GM13976 (cell line): ENCODE data around the gene CIROP.
A peak's percentile ranks its signal among the peaks of the same experiment; 100 is the strongest.

Experiments
- DNase-seq: peaks from one replicate; pipeline ENCODE4 v3.0.0; 2012; ENCODE audit warnings: low spot score
- CTCF ChIP-seq: IDR thresholded peaks from 2 replicates; pipeline ENCODE4 v1.5.1; 2012; ENCODE audit warnings: borderline replicate concordance, mild to moderate bottlenecking; ENCODE audit not compliant: insufficient read depth; ENCODE audit errors: extremely low read depth, missing control alignments, control extremely low read depth
- in situ Hi-C: fragments of 300-500 bp; cut with MboI; formaldehyde crosslinking; loops from one replicate; pipeline ENCODE4 v1.12.0; 2022; ENCODE audit warnings: low sequenced_read_pairs, mixed read lengths, inconsistent platforms; ENCODE audit not compliant: unreplicated experiment

The CIROP gene

GRCh38 chr14:23094666-23095195, 10.1 kb downstream of the CIROP start, which contains the start of gene ACIN1:
Gene ACIN1 (minus strand): TSS chr14:23095136. CDS start chr14:23095112, 24 bp downstream.
- TF ChIP-seq CTCF = no peak
- peak; percentile 79 for DNase-seq
- in situ Hi-C loops = no loop called here

GRCh38 chr14:23093991-23094665, 10.7 kb downstream of the CIROP start:
- no peak for DNase-seq
- peak; percentile 32 for TF ChIP-seq CTCF
- in situ Hi-C loops = no loop called here

GRCh38 chr14:23093526-23093925, 11.3 kb downstream of the CIROP start:
- DNase-seq = no peak
- in situ Hi-C loops = no loop called here
- no peak for TF ChIP-seq CTCF

- no peak for TF ChIP-seq CTCF
- in situ Hi-C loops = no loop called here
- no peak for DNase-seq
Observed at GRCh38 chr14:23093104-23093503, 11.7 kb downstream of the CIROP start.

- no peak for DNase-seq
- in situ Hi-C loops = no loop called here
- TF ChIP-seq CTCF = no peak
Observed at GRCh38 chr14:23091294-23092225, 13.2 kb downstream of the CIROP start.

- no peak for DNase-seq
- TF ChIP-seq CTCF = no peak
- in situ Hi-C loops = no loop called here
Observed at GRCh38 chr14:23090254-23090636, 14.5 kb downstream of the CIROP start.
